Cardiac muscle cell (in vitro differentiated cells and primary cell): ENCODE data around the gene RBBP5. TPM values are rescaled to one million over a fixed set of nuclear protein-coding genes. Genes with fewer than 3 reads are reported as not detected.

ENCODE experiments used
- DNase-seq, 2 donors: peaks; one replicate each; pipeline versions ENCODE4 v3.0.0 to v3.0.0-alpha.2; 2010 to 2017; ENCODE audit warnings: low read depth in 1 of 2, low spot score in 1 of 2
- H3K27ac ChIP-seq: fragments of 200-600 bp; sonication (generic); 2 replicates; pipeline ENCODE4 v1.5.1; 2016
- H3K27me3 ChIP-seq: fragments of 200-600 bp; sonication (generic); 2 replicates; pipeline ENCODE4 v1.6.0; 2016; ENCODE audit warnings: control low read depth
- H3K36me3 ChIP-seq: fragments of 200-600 bp; sonication (generic); 2 replicates; pipeline ENCODE4 v1.5.1; 2016; ENCODE audit warnings: control low read depth
- H3K4me1 ChIP-seq: fragments of 200-600 bp; sonication (generic); 2 replicates; pipeline ENCODE4 v1.8.1; 2017; ENCODE audit warnings: low read depth, mild to moderate bottlenecking, mixed run types
- H3K4me3 ChIP-seq: fragments of 200-600 bp; sonication (generic); 2 replicates; pipeline ENCODE4 v1.5.1; 2016; ENCODE audit warnings: mild to moderate bottlenecking
- H3K9me3 ChIP-seq: fragments of 200-600 bp; sonication (generic); 2 replicates; pipeline ENCODE4 v1.5.1; 2017; ENCODE audit warnings: low read depth, mild to moderate bottlenecking, control low read depth
- CTCF ChIP-seq: IDR thresholded peaks from 2 replicates; pipeline ENCODE4 v1.5.1; 2012; ENCODE audit warnings: low read depth, mild to moderate bottlenecking, low read length
- polyA plus RNA-seq: library from polyadenylated mRNA; unstranded; fragments of >200 nt; fragmentation: Nextera tagmentation; extraction: Ambion mirVana; gene quantifications from 2 replicates; pipeline ENCODE4 v1.2.1, GENCODE V29; 2016
- total RNA-seq: library from RNA; depleted of rRNA; stranded (reverse); fragments of >200 nt; gene quantifications from 2 replicates; pipeline ENCODE4 v1.2.3, GENCODE V29; 2016

Gene RBBP5
- total and polyA plus RNA-seq, 2 experiments from 2014 or later = 8.1 to 9.2 TPM

GRCh38 chr1:205057808-205058575 lies 63.8 kb downstream of the RBBP5 start:
- DNase-seq = no peak
- Histone ChIP-seq H3K4me1 (no peaks in the 10 kb centered on the region), H3K36me3 (no peaks in the 10 kb centered on the region), H3K27ac (no peak overlapping the region), H3K27me3 (peaks cover 10% of the 10 kb centered on the region), H3K4me3 (no peak overlapping the region), H3K9me3 (no peaks in the 10 kb centered on the region)
- no peak for TF ChIP-seq CTCF

GRCh38 chr1:205056956-205057568 lies 64.7 kb downstream of the RBBP5 start:
- Histone ChIP-seq H3K27ac (no peak overlapping the region), H3K36me3 (no peaks in the 10 kb centered on the region), H3K4me3 (no peak overlapping the region), H3K27me3 (peaks cover 10% of the 10 kb centered on the region), H3K9me3 (no peaks in the 10 kb centered on the region), H3K4me1 (no peaks in the 10 kb centered on the region)
- no peak for DNase-seq
- no peak for TF ChIP-seq CTCF

- DNase-seq = no peak
- Histone ChIP-seq H3K27ac (no peak overlapping the region), H3K9me3 (no peaks in the 10 kb centered on the region), H3K27me3 (peaks cover 10% of the 10 kb centered on the region), H3K4me1 (no peaks in the 10 kb centered on the region), H3K36me3 (no peaks in the 10 kb centered on the region), H3K4me3 (no peak overlapping the region)
- no peak for TF ChIP-seq CTCF
These were observed 65.6 kb downstream of the RBBP5 start for GRCh38 chr1:205056188-205056611.

- Histone ChIP-seq H3K4me1 (no peaks in the 10 kb centered on the region), H3K27ac (no peak overlapping the region), H3K4me3 (no peak overlapping the region), H3K27me3 (peaks cover 16% of the 10 kb centered on the region), H3K9me3 (no peaks in the 10 kb centered on the region), H3K36me3 (no peaks in the 10 kb centered on the region)
- DNase-seq = peak in 1 of 2 donors; percentile 42
- TF ChIP-seq CTCF = no peak
These were observed 67.8 kb downstream of the RBBP5 start for GRCh38 chr1:205054013-205054412.

- H3K9me3 ChIP-seq = no peaks in the 10 kb centered on the region
- peaks cover 17% of the 10 kb centered on the region for H3K27me3 ChIP-seq
- no peak overlapping the region for H3K4me3 ChIP-seq
- no peak for TF ChIP-seq CTCF
- DNase-seq = no peak
- no peaks in the 10 kb centered on the region for H3K36me3 ChIP-seq
- no peaks in the 10 kb centered on the region for H3K4me1 ChIP-seq
- no peak overlapping the region for H3K27ac ChIP-seq
These were observed 68.5 kb downstream of the RBBP5 start for GRCh38 chr1:205053296-205053695.
